ENCODE data around the gene CACNA2D4.

CACNA2D4 gene, protein sequence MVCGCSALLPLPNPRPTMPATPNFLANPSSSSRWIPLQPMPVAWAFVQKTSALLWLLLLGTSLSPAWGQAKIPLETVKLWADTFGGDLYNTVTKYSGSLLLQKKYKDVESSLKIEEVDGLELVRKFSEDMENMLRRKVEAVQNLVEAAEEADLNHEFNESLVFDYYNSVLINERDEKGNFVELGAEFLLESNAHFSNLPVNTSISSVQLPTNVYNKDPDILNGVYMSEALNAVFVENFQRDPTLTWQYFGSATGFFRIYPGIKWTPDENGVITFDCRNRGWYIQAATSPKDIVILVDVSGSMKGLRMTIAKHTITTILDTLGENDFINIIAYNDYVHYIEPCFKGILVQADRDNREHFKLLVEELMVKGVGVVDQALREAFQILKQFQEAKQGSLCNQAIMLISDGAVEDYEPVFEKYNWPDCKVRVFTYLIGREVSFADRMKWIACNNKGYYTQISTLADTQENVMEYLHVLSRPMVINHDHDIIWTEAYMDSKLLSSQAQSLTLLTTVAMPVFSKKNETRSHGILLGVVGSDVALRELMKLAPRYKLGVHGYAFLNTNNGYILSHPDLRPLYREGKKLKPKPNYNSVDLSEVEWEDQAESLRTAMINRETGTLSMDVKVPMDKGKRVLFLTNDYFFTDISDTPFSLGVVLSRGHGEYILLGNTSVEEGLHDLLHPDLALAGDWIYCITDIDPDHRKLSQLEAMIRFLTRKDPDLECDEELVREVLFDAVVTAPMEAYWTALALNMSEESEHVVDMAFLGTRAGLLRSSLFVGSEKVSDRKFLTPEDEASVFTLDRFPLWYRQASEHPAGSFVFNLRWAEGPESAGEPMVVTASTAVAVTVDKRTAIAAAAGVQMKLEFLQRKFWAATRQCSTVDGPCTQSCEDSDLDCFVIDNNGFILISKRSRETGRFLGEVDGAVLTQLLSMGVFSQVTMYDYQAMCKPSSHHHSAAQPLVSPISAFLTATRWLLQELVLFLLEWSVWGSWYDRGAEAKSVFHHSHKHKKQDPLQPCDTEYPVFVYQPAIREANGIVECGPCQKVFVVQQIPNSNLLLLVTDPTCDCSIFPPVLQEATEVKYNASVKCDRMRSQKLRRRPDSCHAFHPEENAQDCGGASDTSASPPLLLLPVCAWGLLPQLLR

DNA sequence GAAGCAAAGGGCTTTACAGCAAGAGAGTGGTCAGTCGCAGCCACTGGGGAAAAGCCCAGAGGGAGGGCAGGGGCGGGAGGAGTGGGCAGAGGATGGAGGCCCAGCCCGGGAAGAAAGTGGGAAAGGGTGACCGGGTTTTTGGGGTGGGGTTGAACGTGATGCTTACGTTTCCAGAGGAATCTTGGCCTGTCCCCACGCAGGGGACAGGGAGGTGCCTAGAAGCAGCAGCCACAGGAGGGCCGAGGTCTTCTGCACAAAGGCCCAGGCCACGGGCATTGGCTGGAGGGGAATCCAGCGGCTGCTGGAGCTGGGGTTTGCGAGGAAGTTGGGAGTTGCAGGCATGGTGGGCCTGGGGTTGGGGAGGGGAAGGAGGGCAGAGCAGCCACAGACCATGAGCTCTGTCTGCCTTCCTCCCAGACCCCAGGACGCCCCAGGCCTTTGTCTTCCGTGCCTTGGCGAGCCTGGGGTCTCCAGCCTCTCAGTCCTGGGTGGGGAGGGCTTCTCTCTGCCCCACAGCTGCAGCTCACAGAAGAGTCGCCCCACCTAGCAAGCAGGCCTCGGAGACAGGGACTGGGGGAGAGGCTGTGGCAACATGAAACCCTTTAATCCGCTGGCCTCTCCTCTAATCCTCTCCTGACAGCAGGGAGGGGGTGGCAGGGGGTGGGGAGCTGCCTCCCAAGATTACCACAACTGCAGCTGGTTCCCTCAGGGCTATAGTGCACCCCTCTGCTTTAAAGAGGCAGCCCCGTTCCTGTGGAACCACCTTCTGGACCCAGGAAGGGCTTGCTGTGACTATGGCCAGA, at the start of gene CACNA2D4:
Gene CACNA2D4, minus strand, starts transcription at position 572 of the 803 bp plus-strand sequence. Its CDS starts 179 bp downstream, at position 393.
- Histone ChIP-seq H3K27me3 (ENCODE audit: low read depth, low read length) (0 out of 2 replicates have a peak, but pooled peaks cover 8% of the 10 kb centered on the region), H3K4me1 (ENCODE audit: low read length) (peaks cover 12% of the 10 kb centered on the region)
- TF ChIP-seq, protein P1, sequence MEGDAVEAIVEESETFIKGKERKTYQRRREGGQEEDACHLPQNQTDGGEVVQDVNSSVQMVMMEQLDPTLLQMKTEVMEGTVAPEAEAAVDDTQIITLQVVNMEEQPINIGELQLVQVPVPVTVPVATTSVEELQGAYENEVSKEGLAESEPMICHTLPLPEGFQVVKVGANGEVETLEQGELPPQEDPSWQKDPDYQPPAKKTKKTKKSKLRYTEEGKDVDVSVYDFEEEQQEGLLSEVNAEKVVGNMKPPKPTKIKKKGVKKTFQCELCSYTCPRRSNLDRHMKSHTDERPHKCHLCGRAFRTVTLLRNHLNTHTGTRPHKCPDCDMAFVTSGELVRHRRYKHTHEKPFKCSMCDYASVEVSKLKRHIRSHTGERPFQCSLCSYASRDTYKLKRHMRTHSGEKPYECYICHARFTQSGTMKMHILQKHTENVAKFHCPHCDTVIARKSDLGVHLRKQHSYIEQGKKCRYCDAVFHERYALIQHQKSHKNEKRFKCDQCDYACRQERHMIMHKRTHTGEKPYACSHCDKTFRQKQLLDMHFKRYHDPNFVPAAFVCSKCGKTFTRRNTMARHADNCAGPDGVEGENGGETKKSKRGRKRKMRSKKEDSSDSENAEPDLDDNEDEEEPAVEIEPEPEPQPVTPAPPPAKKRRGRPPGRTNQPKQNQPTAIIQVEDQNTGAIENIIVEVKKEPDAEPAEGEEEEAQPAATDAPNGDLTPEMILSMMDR (IDR thresholded peaks at IDR 0.05; ENCODE audit: low read depth, low read length): no peak
- TF ChIP-seq EZH2phosphoT487 (IDR thresholded peaks at IDR 0.05; ENCODE audit: low read depth): no peak

DNA sequence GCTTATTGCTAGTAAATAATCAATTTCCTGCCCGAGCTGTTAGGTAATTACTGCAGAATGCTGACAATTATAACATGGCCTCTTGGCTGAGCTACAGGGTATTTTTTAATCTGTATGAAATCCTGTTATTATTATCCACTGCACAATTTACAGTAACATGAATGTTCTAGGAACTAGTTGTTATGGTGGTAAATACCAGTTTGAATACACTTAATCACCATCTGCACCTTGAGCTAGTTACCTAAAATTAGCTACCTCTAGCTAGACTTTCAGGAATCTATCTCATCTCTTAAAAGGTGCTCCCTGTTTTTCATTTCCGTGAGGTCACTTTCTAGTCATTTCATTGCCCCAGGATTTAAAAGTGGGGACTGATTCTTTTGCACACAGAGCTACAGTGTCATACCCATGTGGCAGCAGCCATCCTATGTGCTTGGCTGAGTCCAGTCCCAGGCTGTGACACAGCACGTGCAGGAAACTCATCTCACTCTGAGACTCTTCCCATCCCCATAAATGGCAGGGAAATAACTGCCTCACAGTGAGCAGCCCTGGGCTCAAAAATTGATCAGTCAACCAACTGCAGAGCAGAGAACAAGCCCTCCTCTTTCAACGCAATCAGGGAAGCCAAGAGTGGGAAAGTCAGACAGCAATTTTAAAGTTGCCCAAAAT, 48.2 kb upstream of the CACNA2D4 start:
- Histone ChIP-seq H2AFZ (ENCODE audit: low read depth, low read length) (no peak overlapping the region), H3K4me3 (ENCODE audit: low read length) (no peak overlapping the region), H3K4me1 (ENCODE audit: low read length) (no peaks in the 10 kb centered on the region), H3K9ac (ENCODE audit: low read length) (no peak overlapping the region), H3K79me2 (ENCODE audit: low read length) (no peaks in the 10 kb centered on the region), H3K27ac (ENCODE audit: low read length) (no peak overlapping the region), H3K9me3 (ENCODE audit: insufficient read depth, low read length) (no peaks in the 10 kb centered on the region), H3K4me2 (ENCODE audit: low read length) (no peak overlapping the region), H4K20me1 (ENCODE audit: insufficient read depth, low read length) (no peaks in the 10 kb centered on the region), H3K27me3 (ENCODE audit: low read depth, low read length) (no peaks in the 10 kb centered on the region), H3K36me3 (replicated peaks; ENCODE audit: low read depth, low read length) (peaks cover 4% of the 10 kb centered on the region)
- TF ChIP-seq, protein P1 (IDR thresholded peaks at IDR 0.05; ENCODE audit: low read depth, low read length): no peak
- no peak for TF ChIP-seq EZH2phosphoT487 (IDR thresholded peaks at IDR 0.05; ENCODE audit: low read depth)

More for the DNA sequence above, at the start of gene CACNA2D4:
- no peaks in the 10 kb centered on the region for H3K79me2 ChIP-seq (ENCODE audit: low read length)
- no peaks in the 10 kb centered on the region for H3K36me3 ChIP-seq (replicated peaks; ENCODE audit: low read depth, low read length)
- peak within 1 kb of the TSS; percentile 46 for H3K4me2 ChIP-seq (ENCODE audit: low read length)
- H4K20me1 ChIP-seq (ENCODE audit: insufficient read depth, low read length): no peaks in the 10 kb centered on the region
- H3K27ac ChIP-seq (ENCODE audit: low read length): no peak within 1 kb of the TSS
- H3K9ac ChIP-seq (ENCODE audit: low read length): no peak within 1 kb of the TSS; the same call in 1 of the 2 replicates
- 0 out of 2 replicates have a peak, but pooled peaks cover 2% of the 10 kb centered on the region for H3K9me3 ChIP-seq (ENCODE audit: insufficient read depth, low read length)
- H2AFZ ChIP-seq (ENCODE audit: low read depth, low read length): peak within 1 kb of the TSS; percentile 64; the same call in 1 of the 2 replicates
- H3K4me3 ChIP-seq (ENCODE audit: low read length): peak within 1 kb of the TSS; percentile 41

DNA sequence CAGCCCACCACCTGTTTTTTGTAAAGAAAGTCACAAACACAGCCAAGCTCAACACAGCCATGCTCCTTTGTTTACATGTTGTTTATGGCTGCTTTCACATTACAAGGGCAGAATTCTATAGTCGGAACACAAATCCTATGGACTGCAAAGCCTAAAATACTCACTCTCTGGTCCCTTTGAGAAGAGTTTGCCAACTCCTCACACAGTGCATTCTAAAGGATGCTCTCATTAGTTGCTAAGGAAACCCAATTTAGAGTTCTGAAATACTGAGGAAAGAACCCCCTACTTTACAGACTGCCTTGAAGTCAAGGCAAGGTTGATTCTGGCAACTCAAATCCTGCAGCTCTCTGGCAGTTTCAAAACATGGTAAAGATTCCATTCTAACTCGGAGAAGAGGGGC, 47.5 kb upstream of the CACNA2D4 start:
- H3K79me2 ChIP-seq (ENCODE audit: low read length): no peaks in the 10 kb centered on the region
- H3K36me3 ChIP-seq (replicated peaks; ENCODE audit: low read depth, low read length): peaks cover 6% of the 10 kb centered on the region
- no peak overlapping the region for H3K27ac ChIP-seq (ENCODE audit: low read length)
- no peaks in the 10 kb centered on the region for H3K4me1 ChIP-seq (ENCODE audit: low read length)
- no peaks in the 10 kb centered on the region for H4K20me1 ChIP-seq (ENCODE audit: insufficient read depth, low read length)
- no peak overlapping the region for H2AFZ ChIP-seq (ENCODE audit: low read depth, low read length)
- H3K9ac ChIP-seq (ENCODE audit: low read length): no peak overlapping the region
- H3K4me3 ChIP-seq (ENCODE audit: low read length): no peak overlapping the region
- TF ChIP-seq EZH2phosphoT487 (IDR thresholded peaks at IDR 0.05; ENCODE audit: low read depth): no peak
- TF ChIP-seq, protein P1 (IDR thresholded peaks at IDR 0.05; ENCODE audit: low read depth, low read length): no peak
- no peaks in the 10 kb centered on the region for H3K9me3 ChIP-seq (ENCODE audit: insufficient read depth, low read length)
- H3K4me2 ChIP-seq (ENCODE audit: low read length): no peak overlapping the region
- no peaks in the 10 kb centered on the region for H3K27me3 ChIP-seq (ENCODE audit: low read depth, low read length)
